AG10803 (cell line): ENCODE results near the gene STARD8.
A peak's percentile ranks its signal among the peaks of the same experiment; 100 is the strongest.
"Not testable (repeated sequence)": the region's sequence is repeated elsewhere in the genome, so short reads cannot be mapped to it uniquely, and the experiment has no call there.

Source experiments
- DNase-seq: peaks from one replicate; pipeline ENCODE4 v3.0.0; 2010; ENCODE audit warnings: low read depth
- H3K4me3 ChIP-seq: 2 replicates; pipeline ENCODE4 v1.5.1; 2011; ENCODE audit warnings: mild to moderate bottlenecking, low read length, control low read depth
- CTCF ChIP-seq: conservative IDR thresholded peaks from 2 replicates; pipeline ENCODE4 v1.5.1; 2011; ENCODE audit warnings: mild to moderate bottlenecking, low read length, control low read depth, inconsistent platforms

The STARD8 gene

GRCh38 chrX:68650491-68650890 is 3.0 kb downstream of the STARD8 start:
- TF ChIP-seq CTCF = no peak
- H3K4me3 ChIP-seq = no peak overlapping the region
- DNase-seq = peak; percentile 46

GRCh38 chrX:68651110-68651509 is 3.6 kb downstream of the STARD8 start:
- no peak for TF ChIP-seq CTCF
- H3K4me3 ChIP-seq = no peak overlapping the region
- DNase-seq = no peak

- no peak for TF ChIP-seq CTCF
- DNase-seq = no peak
- H3K4me3 ChIP-seq = no peak overlapping the region
Measured at GRCh38 chrX:68652326-68653170, 5.1 kb downstream of the STARD8 start.

- H3K4me3 ChIP-seq = no peak overlapping the region
- TF ChIP-seq CTCF = no peak
- no peak for DNase-seq
Measured at GRCh38 chrX:68654693-68655092, 7.2 kb downstream of the STARD8 start.

GRCh38 chrX:68656473-68656872 is 9.0 kb downstream of the STARD8 start:
- H3K4me3 ChIP-seq, DNase-seq: not testable (repeated sequence)

GRCh38 chrX:68658530-68658929 is 11.1 kb downstream of the STARD8 start:
- no peak for TF ChIP-seq CTCF
- no peak overlapping the region for H3K4me3 ChIP-seq
- no peak for DNase-seq

- TF ChIP-seq CTCF = no peak
- no peak for DNase-seq
- no peak overlapping the region for H3K4me3 ChIP-seq
Measured at GRCh38 chrX:68659385-68659784, 11.9 kb downstream of the STARD8 start.
